Dedifferentiated amniotic fluid mesenchymal stem cell (primary cell): ENCODE results near the gene PJA1.
A peak's percentile ranks its signal among the peaks of the same experiment; 100 is the strongest.

Experiments used
- DNase-seq: peaks from one replicate; pipeline ENCODE4 v3.0.0-alpha.2; 2016; ENCODE audit errors: extremely low spot score

Gene PJA1

GRCh38 chrX:69165087-69165651, at the start of gene PJA1:
Gene PJA1 (minus strand): TSS chrX:69165453. CDS start chrX:69163073, 2,380 bp downstream.
- DNase-seq = peak; percentile 63

- DNase-seq = no peak
Measured at GRCh38 chrX:69214463-69214862, 49.2 kb upstream of the PJA1 start.

GRCh38 chrX:69211701-69212100, 46.4 kb upstream of the PJA1 start:
- no peak for DNase-seq

GRCh38 chrX:69210581-69210980, 45.3 kb upstream of the PJA1 start:
- no peak for DNase-seq

GRCh38 chrX:69207216-69207615, 42.0 kb upstream of the PJA1 start:
- no peak for DNase-seq

- DNase-seq = no peak
Measured at GRCh38 chrX:69203638-69204037, 38.4 kb upstream of the PJA1 start.

GRCh38 chrX:69197690-69198089, 32.4 kb upstream of the PJA1 start:
- no peak for DNase-seq

- DNase-seq = no peak
Measured at GRCh38 chrX:69196666-69197065, 31.4 kb upstream of the PJA1 start.

GRCh38 chrX:69195810-69196209, 30.6 kb upstream of the PJA1 start:
- DNase-seq = no peak

GRCh38 chrX:69195192-69195591, 29.9 kb upstream of the PJA1 start:
- no peak for DNase-seq

- no peak for DNase-seq
Measured at GRCh38 chrX:69192603-69193002, 27.4 kb upstream of the PJA1 start.

- no peak for DNase-seq
Measured at GRCh38 chrX:69189576-69190371, 24.5 kb upstream of the PJA1 start.

GRCh38 chrX:69186651-69187050, 21.4 kb upstream of the PJA1 start:
- no peak for DNase-seq

- DNase-seq = no peak
Measured at GRCh38 chrX:69185886-69186285, 20.6 kb upstream of the PJA1 start.

- DNase-seq = no peak
Measured at GRCh38 chrX:69185141-69185540, 19.9 kb upstream of the PJA1 start.

- no peak for DNase-seq
Measured at GRCh38 chrX:69182818-69183380, 17.6 kb upstream of the PJA1 start.

GRCh38 chrX:69179380-69179911, 14.2 kb upstream of the PJA1 start:
- no peak for DNase-seq

GRCh38 chrX:69178592-69178991, 13.3 kb upstream of the PJA1 start:
- DNase-seq = no peak

- DNase-seq = no peak
Measured at GRCh38 chrX:69177511-69178162, 12.4 kb upstream of the PJA1 start.

- DNase-seq = no peak
Measured at GRCh38 chrX:69176053-69176452, 10.8 kb upstream of the PJA1 start.

- DNase-seq = no peak
Measured at GRCh38 chrX:69173906-69174305, 8.7 kb upstream of the PJA1 start.

- DNase-seq = no peak
Measured at GRCh38 chrX:69172937-69173336, 7.7 kb upstream of the PJA1 start.
